Calu3 (cell line): ENCODE measurements around the gene NOP9. TPM values are rescaled to one million over a fixed set of nuclear protein-coding genes. Genes with fewer than 3 reads are reported as not detected.

Experiments used
- BruUV-seq: library from RNA; stranded (reverse); fragments of 400-500 nt; replicated peaks from 2 replicates; lab custom pipeline; 2021; lab: Mats Ljungman, UMichigan
- CTCF ChIA-PET: fragments of 300-600 bp; sonication (Branson Sonifier 250); formaldehyde crosslinking; loops from one replicate; lab custom pipeline; 2022; ENCODE audit warnings: antibody characterized with exemption; lab: Charles Lee
- DNase-seq: peaks from one replicate; pipeline ENCODE4 v3.0.0; 2022
- H3K27ac Mint-ChIP-seq: one replicate; pipeline ENCODE4 v1.8.0; 2022; ENCODE audit warnings: mixed read lengths; ENCODE audit not compliant: unreplicated experiment
- H3K27me3 Mint-ChIP-seq: one replicate; pipeline ENCODE4 v1.8.0; 2022; ENCODE audit warnings: mixed read lengths; ENCODE audit not compliant: unreplicated experiment
- H3K36me3 Mint-ChIP-seq: one replicate; pipeline ENCODE4 v1.8.0; 2022; ENCODE audit warnings: mild to moderate bottlenecking, moderate library complexity, mixed read lengths; ENCODE audit not compliant: insufficient read depth, unreplicated experiment
- H3K4me1 Mint-ChIP-seq: one replicate; pipeline ENCODE4 v1.8.0; 2022; ENCODE audit warnings: mild to moderate bottlenecking, low read depth, mixed read lengths; ENCODE audit not compliant: unreplicated experiment
- H3K4me3 Mint-ChIP-seq: one replicate; pipeline ENCODE4 v1.8.0; 2022; ENCODE audit warnings: mild to moderate bottlenecking, low read depth, moderate library complexity, mixed read lengths; ENCODE audit not compliant: unreplicated experiment
- H3K9me3 Mint-ChIP-seq: one replicate; pipeline ENCODE4 v1.8.0; 2022; ENCODE audit warnings: low read depth, mixed read lengths; ENCODE audit not compliant: unreplicated experiment
- intact Hi-C: fragments of 100-400 bp; cut with micrococcal nuclease; formaldehyde crosslinking; loops from one replicate; pipeline ENCODE4 v1.10.0; 2022; ENCODE audit not compliant: unreplicated experiment
- total RNA-seq: library from RNA; stranded (reverse); gene quantifications from 2 replicates; pipeline ENCODE4 v1.2.3, GENCODE V29; 2022
- TF ChIP-seq, protein P1 (sequence below): fragments of 200-600 bp; IDR thresholded peaks from one replicate; pipeline ENCODE4 v1.8.0; 2022; ENCODE audit warnings: antibody characterized with exemption; ENCODE audit not compliant: unreplicated experiment

Gene NOP9
- total RNA-seq, 1 experiment from 2014 or later, result 35.9 TPM

DNA sequence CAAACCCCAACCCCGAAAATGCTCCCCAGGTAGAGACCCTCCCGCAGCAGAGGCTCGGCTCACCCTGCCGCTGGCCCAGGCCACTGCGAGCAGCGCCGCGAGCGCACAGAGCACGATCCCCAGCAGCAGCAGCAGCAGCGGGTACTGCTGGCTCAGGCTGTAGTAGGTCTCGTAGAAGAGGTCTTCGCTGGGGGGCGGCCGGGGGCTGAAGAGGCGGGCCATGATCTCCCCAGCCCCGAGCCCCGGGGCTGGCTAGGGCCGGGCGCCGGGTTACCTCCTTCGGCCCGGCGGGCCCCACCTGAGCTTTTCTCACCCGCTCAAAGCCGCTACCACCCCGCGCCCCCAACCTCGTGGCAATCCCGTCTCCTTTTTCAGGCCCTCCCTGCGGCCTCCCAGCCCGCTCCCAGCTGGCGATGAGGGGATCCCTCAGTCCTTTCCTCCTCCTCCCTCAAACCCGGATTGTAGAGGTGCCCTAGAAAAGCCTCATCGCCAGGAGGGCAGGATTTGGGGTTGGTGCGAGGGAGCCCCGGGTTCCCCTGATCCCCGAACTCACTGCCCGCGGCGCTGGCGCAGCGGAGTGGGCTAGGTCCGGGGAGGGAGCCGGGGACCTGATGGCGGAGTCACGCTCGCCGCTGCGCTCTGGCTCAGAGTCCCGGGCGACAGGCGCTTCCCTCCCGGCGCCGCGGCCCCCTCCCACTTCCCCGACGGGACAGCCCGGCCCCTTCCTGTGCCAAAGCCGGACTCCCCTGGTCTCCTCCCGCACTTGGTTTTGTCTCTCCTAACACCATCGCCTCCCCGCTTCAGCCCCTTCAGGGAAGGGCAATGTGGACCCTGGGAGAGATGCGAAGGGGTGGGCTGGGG lies 35.0 kb downstream of the NOP9 start, which contains the start of gene ADCY4:
Gene ADCY4 (minus strand): TSS at position 641 of the 861 bp plus-strand sequence. CDS start 419 bp downstream, at position 222.
- no peaks in the 10 kb centered on the region for H3K27me3 Mint-ChIP-seq
- peaks cover 13% of the 10 kb centered on the region for H3K36me3 Mint-ChIP-seq
- peak within 1 kb of the TSS; percentile 72 for H3K4me3 Mint-ChIP-seq
- no TSS peak for BruUV-seq
- no peak within 1 kb of the TSS for H3K27ac Mint-ChIP-seq
- CTCF ChIA-PET, result interaction anchor here (2.7 kb wide), 1 partner anchor 101 kb away, joined by 22 read pairs; no protein-coding TSS in a partner anchor
- intact Hi-C loops, result loop anchor here (5.0 kb wide), 2 partner anchors 33 to 343 kb away; partner anchors contain the start of gene NFATC4
- peaks cover 32% of the 10 kb centered on the region for H3K4me1 Mint-ChIP-seq
- TF ChIP-seq, protein P1, sequence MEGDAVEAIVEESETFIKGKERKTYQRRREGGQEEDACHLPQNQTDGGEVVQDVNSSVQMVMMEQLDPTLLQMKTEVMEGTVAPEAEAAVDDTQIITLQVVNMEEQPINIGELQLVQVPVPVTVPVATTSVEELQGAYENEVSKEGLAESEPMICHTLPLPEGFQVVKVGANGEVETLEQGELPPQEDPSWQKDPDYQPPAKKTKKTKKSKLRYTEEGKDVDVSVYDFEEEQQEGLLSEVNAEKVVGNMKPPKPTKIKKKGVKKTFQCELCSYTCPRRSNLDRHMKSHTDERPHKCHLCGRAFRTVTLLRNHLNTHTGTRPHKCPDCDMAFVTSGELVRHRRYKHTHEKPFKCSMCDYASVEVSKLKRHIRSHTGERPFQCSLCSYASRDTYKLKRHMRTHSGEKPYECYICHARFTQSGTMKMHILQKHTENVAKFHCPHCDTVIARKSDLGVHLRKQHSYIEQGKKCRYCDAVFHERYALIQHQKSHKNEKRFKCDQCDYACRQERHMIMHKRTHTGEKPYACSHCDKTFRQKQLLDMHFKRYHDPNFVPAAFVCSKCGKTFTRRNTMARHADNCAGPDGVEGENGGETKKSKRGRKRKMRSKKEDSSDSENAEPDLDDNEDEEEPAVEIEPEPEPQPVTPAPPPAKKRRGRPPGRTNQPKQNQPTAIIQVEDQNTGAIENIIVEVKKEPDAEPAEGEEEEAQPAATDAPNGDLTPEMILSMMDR, result no peak
- DNase-seq, result no peak
- H3K9me3 Mint-ChIP-seq, result no peaks in the 10 kb centered on the region

DNA sequence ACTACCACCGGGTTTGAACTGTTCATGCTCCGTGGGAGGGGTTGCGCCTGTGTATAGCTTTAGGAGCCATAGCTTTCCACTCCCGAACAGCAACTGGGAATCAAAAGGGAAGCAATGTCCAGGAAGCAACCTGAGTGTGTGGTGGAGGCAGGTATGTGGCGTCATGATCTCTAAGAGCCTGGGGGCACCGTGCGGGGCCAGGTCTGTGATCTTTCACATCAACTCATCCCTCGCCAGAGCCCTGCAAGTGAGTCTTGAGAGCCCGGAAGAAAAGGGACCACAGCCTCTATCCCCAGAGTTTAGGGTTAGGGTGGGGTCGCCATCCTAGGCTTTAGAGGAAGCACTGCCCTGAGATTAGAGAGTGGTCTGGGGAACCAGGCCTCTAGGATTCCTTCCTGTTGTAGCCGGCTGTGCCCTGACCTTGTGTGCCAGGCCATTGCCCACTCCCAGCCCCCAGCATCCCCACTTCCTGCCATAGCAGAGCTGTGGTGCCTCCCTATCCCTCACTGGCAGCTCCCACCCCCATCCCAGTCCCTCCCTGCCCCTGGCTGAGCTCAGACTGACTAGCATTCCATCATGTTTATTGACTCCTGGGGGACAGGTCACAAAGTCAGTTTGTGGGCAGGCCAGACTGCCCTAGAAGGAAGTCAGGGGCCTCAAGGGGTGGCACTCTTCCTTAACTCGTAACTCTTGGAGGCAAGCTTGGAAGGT lies 36.0 kb downstream of the NOP9 start:
- H3K36me3 Mint-ChIP-seq, result peaks cover 16% of the 10 kb centered on the region
- no peaks in the 10 kb centered on the region for H3K27me3 Mint-ChIP-seq
- DNase-seq, result no peak
- intact Hi-C loops, result no loop called here
- TF ChIP-seq, protein P1, result no peak
- BruUV-seq, result no TSS peak
- no peak overlapping the region for H3K4me3 Mint-ChIP-seq
- H3K27ac Mint-ChIP-seq, result no peak overlapping the region
- peaks cover 32% of the 10 kb centered on the region for H3K4me1 Mint-ChIP-seq
- CTCF ChIA-PET, result interaction anchor here (0.7 to 2.7 kb wide), 3 partner anchors 31 to 100 kb away, joined by 3 to 22 read pairs (median 8); no protein-coding TSS in a partner anchor
- H3K9me3 Mint-ChIP-seq, result no peaks in the 10 kb centered on the region

DNA sequence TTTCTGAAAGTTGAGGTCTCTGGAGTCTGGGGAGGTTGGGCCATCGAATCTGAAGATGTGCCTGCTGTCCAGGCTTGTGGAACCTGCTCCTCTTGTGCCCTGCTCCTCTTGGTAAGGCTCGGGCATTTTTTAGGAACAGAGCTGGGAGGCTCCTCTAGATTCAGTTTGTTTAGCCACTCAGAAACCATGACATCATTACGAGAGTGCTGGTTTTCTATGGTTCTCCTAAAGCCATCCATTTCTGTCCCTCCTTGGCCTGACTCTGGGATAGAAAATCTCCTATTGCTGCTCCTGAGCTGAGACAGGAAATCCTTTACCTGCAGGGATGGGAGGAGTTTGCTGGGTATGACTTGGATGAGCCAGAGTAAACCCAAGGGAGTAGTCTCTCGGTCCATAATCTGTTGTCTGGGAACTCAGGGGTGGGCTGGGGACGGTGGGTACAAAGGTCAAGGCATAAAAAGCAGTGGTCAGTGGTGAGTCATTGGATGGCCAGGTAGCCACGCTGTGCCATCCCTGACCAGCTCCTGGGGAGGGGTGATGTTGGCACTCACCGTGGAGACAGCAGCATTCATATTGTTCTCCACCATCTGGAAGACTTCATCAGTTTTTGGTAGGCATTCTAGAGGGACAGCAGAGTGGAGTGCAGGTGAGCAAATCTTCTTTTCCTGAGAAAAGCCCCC lies 37.6 kb downstream of the NOP9 start:
- Mint-ChIP-seq H3K9me3 (no peaks in the 10 kb centered on the region), H3K36me3 (peaks cover 14% of the 10 kb centered on the region), H3K4me3 (no peak overlapping the region), H3K27me3 (no peaks in the 10 kb centered on the region), H3K4me1 (peaks cover 26% of the 10 kb centered on the region), H3K27ac (no peak overlapping the region)
- TF ChIP-seq, protein P1, result no peak
- BruUV-seq, result TSS peak; percentile 37
- no peak for DNase-seq
- intact Hi-C loops, result no loop called here
- CTCF ChIA-PET, result no interaction called here

DNA sequence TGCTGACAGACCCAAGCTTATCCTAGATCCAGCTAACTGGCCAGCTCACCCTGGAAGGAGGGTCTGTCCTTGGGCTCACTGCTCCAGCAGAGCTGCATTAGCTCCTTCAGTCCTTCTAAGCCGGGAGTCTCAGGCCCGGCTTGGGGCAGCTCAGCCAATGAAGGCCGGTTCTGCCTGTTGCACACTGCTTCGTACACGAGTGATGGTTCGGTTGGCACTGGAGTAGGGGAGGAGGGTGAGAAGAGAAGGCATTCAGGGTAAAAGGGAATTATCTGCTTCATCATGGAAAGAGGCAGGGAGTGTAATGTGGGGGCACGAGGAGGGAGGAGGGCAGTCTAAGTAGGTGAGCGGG lies 38.1 kb downstream of the NOP9 start:
- Mint-ChIP-seq H3K4me1 (peaks cover 21% of the 10 kb centered on the region), H3K4me3 (no peak overlapping the region), H3K36me3 (peaks cover 8% of the 10 kb centered on the region), H3K27me3 (no peaks in the 10 kb centered on the region), H3K9me3 (no peaks in the 10 kb centered on the region), H3K27ac (no peak overlapping the region)
- TF ChIP-seq, protein P1, result no peak
- CTCF ChIA-PET, result no interaction called here
- BruUV-seq, result no TSS peak
- intact Hi-C loops, result no loop called here
- DNase-seq, result no peak
